H9 (cell line): ENCODE results near the gene TFR2. TPM values are rescaled to one million over a fixed set of nuclear protein-coding genes. Genes with fewer than 3 reads are reported as not detected.

Experiments used
- DNase-seq: peaks from one replicate; pipeline ENCODE4 v3.0.0-alpha.2; 2017
- H2AFZ ChIP-seq: one replicate; pipeline ENCODE4 v1.6.1; 2013; ENCODE audit warnings: mild to moderate bottlenecking, low read length, control low read depth, moderate library complexity
- H2AK5ac ChIP-seq: 2 replicates; pipeline ENCODE4 v1.6.1; 2013; ENCODE audit warnings: low read length, control low read depth, mixed read lengths; ENCODE audit not compliant: insufficient read length
- H2BK120ac ChIP-seq: one replicate; pipeline ENCODE4 v1.6.1; 2013; ENCODE audit warnings: low read depth, mild to moderate bottlenecking, low read length, control low read depth, inconsistent platforms; ENCODE audit not compliant: poor library complexity, severe bottlenecking
- H2BK12ac ChIP-seq: 2 replicates; pipeline ENCODE4 v1.6.1; 2013; ENCODE audit warnings: low read length, control low read depth, mixed read lengths, low read depth; ENCODE audit not compliant: insufficient read length
- H2BK15ac ChIP-seq: 2 replicates; pipeline ENCODE4 v1.6.1; 2013; ENCODE audit warnings: low read depth, low read length, control low read depth
- H2BK20ac ChIP-seq: one replicate; pipeline ENCODE4 v1.6.1; 2013; ENCODE audit warnings: low read depth, mild to moderate bottlenecking, low read length, control low read depth, inconsistent platforms; ENCODE audit not compliant: poor library complexity, severe bottlenecking
- H2BK5ac ChIP-seq: 2 replicates; pipeline ENCODE4 v1.6.1; 2013; ENCODE audit warnings: low read length, control low read depth, mixed read lengths; ENCODE audit not compliant: insufficient read length
- H3K14ac ChIP-seq: 2 replicates; pipeline ENCODE4 v1.6.1; 2013; ENCODE audit warnings: low read length, control low read depth; ENCODE audit not compliant: insufficient read depth
- H3K18ac ChIP-seq: 2 replicates; pipeline ENCODE4 v1.6.1; 2013; ENCODE audit warnings: low read depth, mild to moderate bottlenecking, mixed read lengths, low read length, control low read depth; ENCODE audit not compliant: insufficient read length
- H3K23ac ChIP-seq: 2 replicates; pipeline ENCODE4 v1.6.1; 2013; ENCODE audit warnings: low read length, control low read depth, mixed read lengths, low read depth; ENCODE audit not compliant: insufficient read length
- H3K23me2 ChIP-seq: 2 replicates; pipeline ENCODE4 v1.6.1; 2013; ENCODE audit warnings: low read depth, mild to moderate bottlenecking, mixed read lengths, low read length, control low read depth; ENCODE audit not compliant: insufficient read length, poor library complexity, severe bottlenecking
- H3K27ac ChIP-seq: 2 replicates; pipeline ENCODE4 v1.5.1; 2013; ENCODE audit warnings: low read length, control low read depth, mixed read lengths, low read depth; ENCODE audit not compliant: insufficient read length
- H3K27me3 ChIP-seq: 2 replicates; pipeline ENCODE4 v1.6.1; 2013; ENCODE audit warnings: low read length, control low read depth, inconsistent platforms; ENCODE audit not compliant: insufficient read depth
- H3K4ac ChIP-seq: 2 replicates; pipeline ENCODE4 v1.6.1; 2013; ENCODE audit warnings: low read depth, mild to moderate bottlenecking, control low read depth, inconsistent platforms, low read length, moderate library complexity
- H3K4me1 ChIP-seq: 2 replicates; pipeline ENCODE4 v1.6.1; 2013; ENCODE audit warnings: low read length, control low read depth, inconsistent platforms; ENCODE audit not compliant: insufficient read depth
- H3K4me2 ChIP-seq: 2 replicates; pipeline ENCODE4 v1.6.1; 2013; ENCODE audit warnings: low read length, control low read depth, mixed read lengths; ENCODE audit not compliant: insufficient read length, insufficient read depth
- H3K56ac ChIP-seq: 2 replicates; pipeline ENCODE4 v1.6.1; 2013; ENCODE audit warnings: low read depth, mild to moderate bottlenecking, mixed read lengths, low read length, control low read depth; ENCODE audit not compliant: insufficient read length
- H3K79me1 ChIP-seq: 2 replicates; pipeline ENCODE4 v1.6.1; 2013; ENCODE audit warnings: low read depth, mild to moderate bottlenecking, moderate library complexity, low read length, control low read depth, inconsistent platforms; ENCODE audit not compliant: insufficient read depth, poor library complexity, severe bottlenecking
- H3K79me2 ChIP-seq: 2 replicates; pipeline ENCODE4 v1.6.1; 2013; ENCODE audit warnings: low read length, control low read depth, inconsistent platforms; ENCODE audit not compliant: insufficient read depth
- H3K9ac ChIP-seq: 2 replicates; pipeline ENCODE4 v1.6.1; 2013; ENCODE audit warnings: low read length, control low read depth, mixed read lengths; ENCODE audit not compliant: insufficient read length; ENCODE audit errors: extremely low read depth
- H3K9me3 ChIP-seq: one replicate; pipeline ENCODE4 v1.6.1; 2013; ENCODE audit warnings: low read depth, low read length, inconsistent platforms; ENCODE audit not compliant: control insufficient read depth
- H3T11ph ChIP-seq: one replicate; pipeline ENCODE4 v1.6.1; 2013; ENCODE audit warnings: mild to moderate bottlenecking, low read length, control low read depth, inconsistent platforms
- H4K20me1 ChIP-seq: one replicate; pipeline ENCODE4 v1.6.1; 2013; ENCODE audit not compliant: control insufficient read depth, insufficient read length, insufficient read depth
- H4K5ac ChIP-seq: 2 replicates; pipeline ENCODE4 v1.6.1; 2013; ENCODE audit warnings: low read depth, mild to moderate bottlenecking, mixed read lengths, low read length, control low read depth; ENCODE audit not compliant: insufficient read length
- H4K8ac ChIP-seq: replicated peaks from 2 replicates; pipeline ENCODE4 v1.6.1; 2013; ENCODE audit warnings: low read length, control low read depth, mixed read lengths, low read depth; ENCODE audit not compliant: insufficient read length
- H4K91ac ChIP-seq: 2 replicates; pipeline ENCODE4 v1.6.1; 2013; ENCODE audit warnings: low read depth, mild to moderate bottlenecking, moderate library complexity, mixed read lengths, low read length, control low read depth; ENCODE audit not compliant: insufficient read length
- H3K27ac Mint-ChIP-seq, 3 experiments: 2 replicates in 2 of 3; 3 replicates in 1 of 3; pipeline ENCODE4 v1.8.0; 2020 to 2021; ENCODE audit warnings: mixed read lengths in 3 of 3, mild to moderate bottlenecking in 1 of 3, moderate library complexity in 1 of 3
- H3K27me3 Mint-ChIP-seq: 2 replicates; pipeline ENCODE4 v1.8.0; 2021; ENCODE audit warnings: low read depth, mild to moderate bottlenecking, moderate library complexity, mixed read lengths
- H3K36me3 Mint-ChIP-seq, 3 experiments: 2 replicates in 2 of 3; 3 replicates in 1 of 3; pipeline ENCODE4 v1.8.0; 2020 to 2021; ENCODE audit warnings: low read depth in 3 of 3, mixed read lengths in 3 of 3; ENCODE audit not compliant: insufficient read depth in 1 of 3
- H3K4me1 Mint-ChIP-seq, 2 experiments: 2 replicates each; pipeline ENCODE4 v1.8.0; 2020; ENCODE audit warnings: mixed read lengths in 2 of 2
- H3K4me3 Mint-ChIP-seq, 2 experiments: 2 replicates in 1 of 2; 3 replicates in 1 of 2; pipeline ENCODE4 v1.8.0; 2020 to 2021; ENCODE audit warnings: mild to moderate bottlenecking in 2 of 2, mixed read lengths in 2 of 2, moderate library complexity in 1 of 2
- H3K9me3 Mint-ChIP-seq, 2 experiments: 2 replicates in 1 of 2; 3 replicates in 1 of 2; pipeline ENCODE4 v1.8.0; 2020; ENCODE audit warnings: mild to moderate bottlenecking in 2 of 2, mixed read lengths in 2 of 2, moderate library complexity in 1 of 2
- CTCF ChIP-seq: fragments of 200-600 bp; sonication (generic); conservative IDR thresholded peaks from 3 replicates; pipeline ENCODE4 v1.8.0; 2021; ENCODE audit warnings: antibody characterized with exemption, mild to moderate bottlenecking
- WGBS: extraction: QIAGEN DNeasy Blood & Tissue Kit; methylation state at CpG from one replicate; pipeline ENCODE4 v1.1.7; 2013; ENCODE audit warnings: missing lambda C conversion rate, low lambda C conversion rate, mixed read lengths; ENCODE audit not compliant: insufficient read length; ENCODE audit errors: extremely low coverage; 5-methylcytosine and 5-hydroxymethylcytosine counted together
- total RNA-seq: library from RNA; stranded (reverse); gene quantifications from 2 replicates; pipeline ENCODE4 v1.2.1, GENCODE V29; 2021

TFR2 gene
- total RNA-seq, 1 experiment from 2014 or later: 2.3 TPM

GRCh38 chr7:100627238-100627549 is 14.2 kb downstream of the TFR2 start:
- no peaks in the 10 kb centered on the region for H3K79me2 ChIP-seq
- WGBS: no CpG with 5 or more reads among the region's 21 CpGs
- H3K27ac Mint-ChIP-seq: no peak overlapping the region
- no peak overlapping the region for H3K9ac ChIP-seq
- no peak overlapping the region for H2BK15ac ChIP-seq
- no peak overlapping the region for H4K5ac ChIP-seq
- H3K4me3 Mint-ChIP-seq: peak overlapping the region in 1 of 2 experiments; percentile 78; a peak in 2 of 5 replicates
- no peak overlapping the region for H3K4ac ChIP-seq
- H4K91ac ChIP-seq: no peak overlapping the region
- H2BK20ac ChIP-seq: no peak overlapping the region
- H3K23ac ChIP-seq: no peak overlapping the region
- peaks cover 5% of the 10 kb centered on the region for H3K23me2 ChIP-seq
- peaks cover 3% of the 10 kb centered on the region; the same call in 1 of the 2 replicates for H3K27me3 ChIP-seq
- no peak overlapping the region for H3K27ac ChIP-seq
- H2AK5ac ChIP-seq: no peak overlapping the region
- H2AFZ ChIP-seq: no peak overlapping the region
- no peak for TF ChIP-seq CTCF
- H2BK5ac ChIP-seq: no peak overlapping the region
- H3K9me3 ChIP-seq: no peaks in the 10 kb centered on the region
- no peaks in the 10 kb centered on the region for H4K20me1 ChIP-seq
- peak overlapping the region; percentile 60 for H3K4me2 ChIP-seq
- H3K4me1 ChIP-seq: no peaks in the 10 kb centered on the region
- H3K79me1 ChIP-seq: no peaks in the 10 kb centered on the region
- H4K8ac ChIP-seq: no peak overlapping the region
- H2BK120ac ChIP-seq: no peak overlapping the region
- H3K9me3 Mint-ChIP-seq: no peaks in the 10 kb centered on the region
- H3K56ac ChIP-seq: no peak overlapping the region
- no peak overlapping the region; the same call in 1 of the 2 replicates for H3K14ac ChIP-seq
- no peak overlapping the region for H3K18ac ChIP-seq
- peaks cover 0 to 4% (median 0%) of the 10 kb centered on the region in 3 experiments; a peak in 1 of 7 replicates for H3K36me3 Mint-ChIP-seq
- peaks cover 9 to 18% of the 10 kb centered on the region in 2 experiments for H3K4me1 Mint-ChIP-seq
- peaks cover 44% of the 10 kb centered on the region for H3K27me3 Mint-ChIP-seq
- no peak overlapping the region for H3T11ph ChIP-seq
- no peak for DNase-seq
- H2BK12ac ChIP-seq: no peak overlapping the region
